ENCODE data around the gene PCLAF. TPM values are rescaled to one million over a fixed set of nuclear protein-coding genes. Genes with fewer than 3 reads are reported as not detected.
"Not testable (repeated sequence)": the region's sequence is repeated elsewhere in the genome, so short reads cannot be mapped to it uniquely, and the experiment has no call there.

Gene PCLAF, protein sequence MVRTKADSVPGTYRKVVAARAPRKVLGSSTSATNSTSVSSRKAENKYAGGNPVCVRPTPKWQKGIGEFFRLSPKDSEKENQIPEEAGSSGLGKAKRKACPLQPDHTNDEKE
- total RNA-seq: not detected

DNA sequence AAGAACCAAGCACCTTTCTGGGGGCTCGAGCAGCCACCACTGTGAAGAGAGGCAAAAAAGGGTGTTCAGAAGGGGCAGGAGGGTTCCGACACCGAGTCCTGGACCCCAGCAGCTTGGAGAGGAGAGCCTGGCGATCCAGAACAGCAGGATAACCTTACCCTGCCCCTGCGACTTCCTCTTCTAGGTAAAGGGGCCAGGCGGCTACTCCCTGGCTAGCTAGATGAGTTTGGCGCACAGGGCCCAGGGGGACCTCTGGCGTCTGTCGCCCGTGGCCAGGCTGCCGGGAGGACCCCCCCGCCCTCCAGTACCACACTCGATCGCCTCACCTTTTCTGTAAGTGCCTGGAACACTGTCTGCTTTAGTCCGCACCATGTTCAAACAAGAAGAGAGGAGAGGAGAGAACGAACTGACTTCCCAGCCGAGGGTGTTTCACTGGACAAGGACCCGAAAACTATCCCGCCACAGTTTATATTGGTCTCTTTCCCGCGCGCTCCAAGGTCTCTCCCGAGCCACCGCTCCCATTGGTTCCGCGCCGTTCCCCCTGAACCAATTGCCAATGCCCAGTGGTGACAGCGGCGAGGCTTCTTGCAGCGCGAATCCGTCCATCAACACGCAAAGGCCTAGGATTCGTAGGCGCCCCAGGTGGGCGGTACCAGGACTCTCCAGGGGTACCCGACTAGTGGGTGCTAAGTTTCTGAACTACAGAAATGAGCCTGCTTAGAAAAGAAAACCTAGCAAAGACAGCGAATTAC lies at the start of gene PCLAF:
TSS of gene PCLAF (minus strand) at position 442 of the 752 bp plus-strand sequence. CDS start at position 372, 70 bp downstream.
- intact Hi-C loops (cut with DNase I): no loop called here
- peak; percentile 100 for ATAC-seq
- DNase-seq (ENCODE audit: low spot score): peak; percentile 95

DNA sequence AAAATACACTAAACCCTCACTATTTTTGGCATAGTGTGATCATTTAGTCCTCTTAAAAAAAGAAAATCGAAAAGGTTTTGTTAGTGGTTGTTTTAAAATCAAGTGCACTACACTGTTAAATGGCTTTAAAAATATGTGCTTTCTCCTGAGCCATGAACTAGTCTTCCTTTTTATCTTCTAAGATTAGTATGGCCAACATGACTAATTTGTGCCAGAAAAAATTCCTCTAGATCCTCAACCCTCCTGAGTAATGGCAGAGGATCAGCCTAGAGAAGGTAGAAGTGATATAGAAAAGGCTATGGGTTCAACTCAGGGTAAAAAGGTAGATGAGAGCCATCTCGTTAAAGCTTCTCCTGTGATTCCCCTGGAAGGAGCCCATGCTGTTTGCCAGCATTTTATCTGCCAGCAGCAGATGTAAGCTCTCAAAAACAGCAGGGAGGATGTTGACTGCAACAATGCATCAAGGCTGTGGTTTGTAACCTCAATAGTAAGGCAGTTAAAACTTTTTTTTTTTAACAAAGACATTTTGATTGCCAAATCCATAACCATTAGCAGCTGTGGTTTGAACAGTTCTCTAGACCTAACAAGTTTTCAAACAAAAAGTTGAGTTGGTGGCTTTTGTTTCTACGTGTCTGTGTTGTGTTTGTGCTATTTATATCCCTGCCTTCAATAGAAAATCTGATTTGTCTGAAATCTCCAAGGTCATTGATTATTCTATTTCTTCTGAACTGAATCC lies 48.9 kb upstream of the PCLAF start:
- ATAC-seq: peak; percentile 71
- DNase-seq (ENCODE audit: low spot score): no peak
- intact Hi-C loops (cut with DNase I): no loop called here

DNA sequence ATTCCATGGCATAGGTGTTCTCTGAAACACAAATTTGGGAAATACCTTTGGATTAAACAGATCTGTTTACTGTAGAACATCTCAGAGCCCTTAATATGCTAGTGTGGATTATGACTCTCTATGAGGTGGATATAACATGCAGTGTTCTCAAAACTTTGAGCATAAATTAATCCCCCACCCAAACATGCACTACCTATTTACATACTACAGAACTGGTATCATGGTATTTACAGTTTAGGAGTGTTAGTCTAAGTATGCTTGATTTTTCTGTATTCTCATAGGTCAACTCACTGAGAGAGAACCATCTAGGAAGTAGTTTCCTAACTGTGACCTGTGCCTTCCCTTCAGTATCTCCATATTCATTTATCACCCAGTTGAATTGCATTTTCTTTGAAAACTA lies 48.2 kb upstream of the PCLAF start:
- no peak for ATAC-seq
- intact Hi-C loops (cut with DNase I): no loop called here
- DNase-seq (ENCODE audit: low spot score): no peak

DNA sequence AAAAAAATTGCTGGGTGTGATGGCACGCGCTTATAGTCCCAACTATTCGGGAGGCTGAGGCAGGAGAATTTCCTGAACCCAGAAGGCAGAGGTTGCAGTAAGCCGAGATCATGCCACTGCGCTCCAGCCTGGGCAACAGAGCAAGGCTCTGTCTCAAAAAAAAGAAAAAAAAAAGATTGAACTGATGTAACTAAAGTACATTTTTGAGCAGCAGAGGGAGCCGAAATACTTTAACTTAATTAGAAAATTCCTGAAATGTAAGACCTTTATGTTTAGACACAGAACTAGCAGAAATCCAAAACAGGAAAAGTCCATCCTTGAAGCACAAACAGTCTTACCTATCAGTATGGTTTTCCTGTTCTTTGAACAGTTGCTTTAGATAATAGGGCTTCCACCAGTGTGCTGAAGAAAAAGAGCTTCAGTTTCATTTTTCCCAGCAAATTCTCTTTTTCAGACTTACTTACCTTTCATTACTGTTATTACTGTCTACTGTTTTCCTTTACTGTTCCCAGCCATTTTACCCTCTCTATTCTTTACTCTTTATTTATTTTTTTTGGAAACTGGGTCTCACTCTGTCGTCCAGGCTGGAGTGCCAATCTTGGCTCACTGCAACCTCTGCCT lies 45.7 kb upstream of the PCLAF start:
- intact Hi-C loops (cut with DNase I): no loop called here
- DNase-seq (ENCODE audit: low spot score) (no peak), ATAC-seq (no peak)

DNA sequence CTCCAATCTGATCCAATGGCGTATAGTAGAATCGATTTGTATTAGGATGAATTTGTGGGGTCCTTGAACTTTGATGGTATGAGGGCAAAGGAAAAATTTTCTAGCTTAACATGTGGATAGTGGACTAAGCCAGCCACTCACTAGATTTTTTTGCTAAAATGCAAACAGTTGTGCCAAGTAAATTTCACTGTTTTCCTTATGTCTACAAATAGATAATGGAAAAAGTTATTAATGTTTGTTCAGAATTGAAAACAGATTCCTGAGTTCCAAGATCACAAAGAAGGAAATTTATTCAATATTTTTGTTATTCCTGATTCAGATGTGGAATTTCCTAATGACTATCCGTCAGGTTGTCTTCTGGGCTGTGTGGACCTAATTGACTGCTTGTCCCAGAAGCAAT lies 44.0 kb upstream of the PCLAF start:
- no peak for DNase-seq (ENCODE audit: low spot score)
- intact Hi-C loops (cut with DNase I): no loop called here
- ATAC-seq: no peak

DNA sequence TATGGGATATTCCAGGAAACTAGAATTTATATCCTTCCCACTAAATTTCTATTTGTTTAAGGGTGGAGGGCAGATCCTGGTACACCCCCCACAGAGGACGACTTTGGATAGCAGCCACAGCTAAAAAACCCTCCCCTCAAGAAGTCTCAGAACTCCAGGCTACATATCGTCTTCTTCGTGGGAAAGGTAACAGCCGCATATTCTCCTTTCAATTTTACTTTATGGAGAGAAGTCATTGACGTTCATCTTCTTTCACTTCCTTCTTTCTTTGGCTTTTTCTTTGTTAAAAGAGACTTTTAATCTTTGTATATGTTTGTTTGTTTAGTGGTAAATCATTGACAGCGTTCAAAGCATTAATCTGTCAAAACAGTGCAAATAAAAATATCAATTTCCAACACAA lies 42.7 kb upstream of the PCLAF start:
- ATAC-seq (no peak), DNase-seq (ENCODE audit: low spot score) (no peak)
- intact Hi-C loops (cut with DNase I): no loop called here

DNA sequence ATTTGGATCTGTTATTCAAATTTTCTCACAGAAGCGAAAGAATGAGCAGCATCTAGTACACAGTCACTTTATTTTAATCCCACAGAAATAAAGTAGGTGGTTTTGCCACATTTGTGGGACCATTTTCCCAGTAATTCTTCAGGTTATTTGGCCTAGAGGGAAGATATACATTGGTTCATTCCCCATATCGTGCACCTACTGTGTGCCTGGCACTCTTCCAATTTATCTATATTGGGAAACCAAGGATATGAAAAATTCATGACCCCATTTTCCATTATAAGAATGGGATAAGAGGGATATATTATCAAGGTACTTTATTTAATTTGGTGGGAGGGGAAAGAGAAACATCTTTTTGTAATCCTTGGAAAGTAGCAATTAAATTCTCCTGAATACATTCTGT lies 41.5 kb upstream of the PCLAF start:
- no peak for DNase-seq (ENCODE audit: low spot score)
- ATAC-seq: no peak
- intact Hi-C loops (cut with DNase I): no loop called here

DNA sequence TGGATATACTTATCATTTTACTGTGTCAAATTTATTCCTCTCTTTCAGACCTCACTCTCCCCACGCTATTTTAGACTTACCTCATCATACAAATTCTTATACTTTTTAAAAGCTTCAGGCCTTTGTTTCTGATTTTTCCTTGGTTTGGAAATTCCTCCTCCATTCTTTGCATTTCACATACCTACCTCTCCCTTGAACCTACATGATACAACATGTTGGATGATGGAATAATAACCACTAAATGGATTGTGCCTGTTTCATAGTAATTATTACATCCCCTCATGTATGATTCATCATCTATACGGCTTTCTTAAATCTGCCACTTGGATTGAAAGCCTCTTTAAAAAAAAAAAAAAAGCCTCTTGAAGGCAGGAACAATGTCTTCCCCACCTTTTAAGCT lies 31.0 kb upstream of the PCLAF start:
- intact Hi-C loops (cut with DNase I): no loop called here
- ATAC-seq: no peak

DNA sequence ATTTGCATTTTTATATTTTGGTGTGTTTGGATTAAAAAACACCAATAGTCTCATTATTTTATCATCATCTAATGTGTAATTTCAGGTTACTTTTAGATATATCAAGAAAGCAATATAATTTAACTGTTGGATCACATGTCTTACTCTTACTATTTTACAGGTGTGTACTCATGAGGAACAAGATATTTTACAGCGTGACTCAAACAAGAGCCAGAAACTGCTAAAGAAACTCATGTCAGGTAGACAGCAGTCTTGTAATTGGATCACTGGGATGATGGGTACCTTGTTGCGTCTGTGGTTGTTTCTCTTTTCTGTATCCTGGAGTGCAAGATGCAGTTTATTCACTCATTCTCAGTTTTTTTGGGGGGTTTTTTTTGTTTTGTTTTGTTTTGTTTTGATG lies 19.3 kb upstream of the PCLAF start:
- intact Hi-C loops (cut with DNase I): no loop called here
- ATAC-seq: no peak
- no peak for DNase-seq (ENCODE audit: low spot score)

More for the DNA sequence above, 31.0 kb upstream of the PCLAF start:
- no peak for DNase-seq (ENCODE audit: low spot score)

DNA sequence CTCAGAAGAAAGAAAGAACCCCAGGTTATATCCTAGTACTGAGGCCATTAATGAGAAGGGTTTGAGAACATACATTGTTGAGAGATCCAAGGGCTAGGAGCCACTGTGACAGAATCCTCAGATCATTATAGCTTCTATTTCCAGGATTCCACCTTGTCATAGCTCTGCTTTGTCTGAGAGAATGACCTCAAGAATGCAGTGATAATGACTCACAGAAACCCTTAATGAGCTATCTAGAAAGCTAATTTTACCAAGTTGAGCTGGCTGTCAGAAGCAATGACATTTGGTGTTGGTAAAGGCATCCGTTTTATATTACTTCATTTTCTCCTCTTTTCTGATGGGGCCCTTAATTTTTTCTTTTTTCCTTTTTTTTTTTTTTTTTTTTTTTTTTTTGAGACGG lies 17.3 kb upstream of the PCLAF start:
- ATAC-seq (no peak), DNase-seq (ENCODE audit: low spot score) (no peak)
- intact Hi-C loops (cut with DNase I): no loop called here

DNA sequence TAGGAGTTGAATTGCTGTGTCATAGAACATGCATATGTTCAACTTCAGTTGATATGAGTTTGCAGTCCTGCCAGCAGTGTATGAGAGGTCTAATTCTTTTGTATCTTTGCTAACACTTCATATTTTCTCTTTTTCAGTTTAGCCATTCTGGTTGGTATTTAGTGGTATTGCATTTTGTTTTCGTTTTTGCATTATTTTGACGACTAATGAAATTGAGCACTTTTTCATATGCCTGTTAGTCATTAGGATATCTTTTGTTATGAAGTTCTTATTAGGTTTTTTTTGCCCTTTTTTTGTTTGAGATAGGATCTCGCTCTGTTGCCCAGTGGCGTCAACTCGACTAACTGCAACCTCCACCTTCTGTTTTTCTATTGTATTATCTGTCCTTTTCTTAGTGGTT lies 15.5 kb upstream of the PCLAF start:
- intact Hi-C loops (cut with DNase I): no loop called here
- DNase-seq (ENCODE audit: low spot score) (no peak), ATAC-seq (no peak)

DNA sequence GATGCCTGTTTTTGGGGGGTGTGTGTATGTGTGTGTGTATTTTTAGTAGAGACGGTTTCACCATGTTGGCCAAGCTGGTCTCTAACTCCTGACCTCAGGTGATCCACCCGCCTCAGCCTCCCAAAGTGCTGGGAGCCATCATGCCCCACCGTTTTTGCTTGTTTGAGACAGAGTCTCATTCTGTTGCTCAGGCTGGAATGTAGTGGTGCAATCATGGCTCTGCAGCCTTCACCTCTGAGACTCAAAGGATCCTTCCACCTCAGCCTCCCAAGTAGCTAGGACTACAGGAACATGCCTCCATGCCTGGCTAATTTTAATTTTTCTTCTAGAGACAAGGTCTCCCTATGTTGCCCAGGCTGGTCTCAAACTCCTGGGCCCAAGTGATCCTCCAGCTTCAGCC lies 11.2 kb upstream of the PCLAF start:
- ATAC-seq; DNase-seq (ENCODE audit: low spot score); intact Hi-C loops (cut with DNase I): not testable (repeated sequence)

DNA sequence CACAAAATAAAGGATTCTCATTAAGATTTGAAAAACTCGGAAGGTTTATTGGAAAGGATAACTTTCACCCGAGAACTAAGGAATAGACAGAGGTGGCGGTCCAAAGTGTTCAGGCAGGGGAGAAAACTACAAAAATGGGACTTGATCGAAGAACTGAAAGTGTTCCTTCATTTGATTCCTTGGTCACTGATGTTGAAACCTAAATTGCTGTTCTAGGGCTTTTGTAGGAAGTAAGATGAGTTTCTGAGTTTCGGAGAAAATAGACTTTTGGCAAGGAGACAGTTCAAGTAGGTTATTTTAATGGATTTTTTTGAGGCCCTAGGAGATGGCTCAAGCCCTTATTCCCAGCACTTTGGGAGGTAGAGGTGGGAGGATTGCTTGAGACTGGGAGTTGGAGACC lies 7.8 kb upstream of the PCLAF start:
- ATAC-seq (no peak), DNase-seq (ENCODE audit: low spot score) (no peak)
- intact Hi-C loops (cut with DNase I): no loop called here

DNA sequence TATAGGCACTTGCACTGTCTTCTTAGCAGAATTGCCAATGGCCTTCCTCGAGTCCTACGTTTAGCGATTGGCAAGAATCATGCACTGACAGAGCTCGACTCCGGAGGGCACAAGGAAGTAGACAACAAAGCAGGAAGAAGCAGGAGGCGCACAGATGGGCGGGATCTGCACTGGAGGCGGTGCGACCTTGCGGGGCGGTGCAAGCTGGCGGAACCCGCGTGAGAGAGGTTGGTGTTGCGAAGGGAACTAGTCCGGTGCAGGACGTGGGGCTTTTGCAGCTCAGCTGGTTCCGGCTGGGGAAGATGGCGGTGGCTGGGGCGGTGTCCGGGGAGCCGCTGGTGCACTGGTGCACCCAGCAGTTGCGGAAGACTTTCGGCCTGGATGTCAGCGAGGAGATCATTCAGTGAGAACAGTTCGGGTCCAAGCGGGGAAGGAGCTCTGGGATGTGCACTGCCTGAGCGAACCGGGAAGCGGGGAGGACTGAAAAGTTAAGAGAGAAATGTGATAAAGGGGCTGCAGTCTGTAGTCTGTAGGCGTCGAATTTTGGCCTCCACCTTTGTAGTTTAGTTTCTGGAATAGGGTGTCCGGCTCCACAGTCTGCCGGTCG lies 6.4 kb upstream of the PCLAF start, which contains the start of gene TRIP4:
TSS of gene TRIP4 (plus strand) at position 275 of the 607 bp plus-strand sequence. CDS start at position 303, 28 bp downstream.
- intact Hi-C loops (cut with DNase I): no loop called here
- peak; percentile 99 for ATAC-seq

DNA sequence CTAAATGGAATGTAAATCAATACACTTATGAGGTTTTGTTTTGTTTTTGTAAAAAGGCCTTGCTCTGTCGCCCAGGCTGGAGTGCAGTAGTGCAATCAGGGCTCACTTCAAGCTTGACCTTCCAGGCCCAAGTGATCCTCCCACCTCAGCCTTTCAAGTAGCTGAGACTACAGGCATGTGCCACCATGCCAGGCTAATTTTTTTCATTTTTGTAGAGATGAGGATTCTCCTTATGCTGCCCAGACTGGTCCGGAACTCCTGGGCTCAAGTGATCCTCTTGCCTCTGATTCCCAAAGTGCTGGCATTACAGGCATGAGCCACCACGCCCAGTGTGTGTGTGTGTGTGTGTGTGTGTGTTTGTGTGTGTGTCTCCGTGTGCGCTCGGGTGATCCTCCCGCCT lies 5.0 kb upstream of the PCLAF start:
- no peak for ATAC-seq
- intact Hi-C loops (cut with DNase I): no loop called here
- no peak for DNase-seq (ENCODE audit: low spot score)

More for the DNA sequence above, 6.4 kb upstream of the PCLAF start, which contains the start of gene TRIP4:
- DNase-seq (ENCODE audit: low spot score): peak; percentile 95

DNA sequence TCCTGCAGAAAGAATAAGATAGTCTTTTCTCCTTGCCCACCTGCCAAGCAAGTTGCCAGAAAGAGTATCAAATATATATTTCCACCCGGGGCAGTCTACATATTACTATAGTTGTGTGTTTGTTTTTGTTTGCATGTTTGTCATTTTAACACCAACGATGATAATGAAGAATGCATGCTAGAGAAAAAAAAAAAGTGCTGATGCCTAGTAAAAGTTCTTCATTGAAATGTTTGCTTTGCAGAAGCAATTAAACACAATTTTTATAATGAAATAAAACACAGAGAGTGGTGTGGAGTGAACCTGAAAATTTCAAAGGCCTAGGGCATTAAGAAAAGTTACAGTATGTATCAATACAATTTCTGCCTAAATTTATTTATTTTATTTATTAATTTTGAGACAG lies 2.5 kb upstream of the PCLAF start:
- no peak for DNase-seq (ENCODE audit: low spot score)
- intact Hi-C loops (cut with DNase I): no loop called here

DNA sequence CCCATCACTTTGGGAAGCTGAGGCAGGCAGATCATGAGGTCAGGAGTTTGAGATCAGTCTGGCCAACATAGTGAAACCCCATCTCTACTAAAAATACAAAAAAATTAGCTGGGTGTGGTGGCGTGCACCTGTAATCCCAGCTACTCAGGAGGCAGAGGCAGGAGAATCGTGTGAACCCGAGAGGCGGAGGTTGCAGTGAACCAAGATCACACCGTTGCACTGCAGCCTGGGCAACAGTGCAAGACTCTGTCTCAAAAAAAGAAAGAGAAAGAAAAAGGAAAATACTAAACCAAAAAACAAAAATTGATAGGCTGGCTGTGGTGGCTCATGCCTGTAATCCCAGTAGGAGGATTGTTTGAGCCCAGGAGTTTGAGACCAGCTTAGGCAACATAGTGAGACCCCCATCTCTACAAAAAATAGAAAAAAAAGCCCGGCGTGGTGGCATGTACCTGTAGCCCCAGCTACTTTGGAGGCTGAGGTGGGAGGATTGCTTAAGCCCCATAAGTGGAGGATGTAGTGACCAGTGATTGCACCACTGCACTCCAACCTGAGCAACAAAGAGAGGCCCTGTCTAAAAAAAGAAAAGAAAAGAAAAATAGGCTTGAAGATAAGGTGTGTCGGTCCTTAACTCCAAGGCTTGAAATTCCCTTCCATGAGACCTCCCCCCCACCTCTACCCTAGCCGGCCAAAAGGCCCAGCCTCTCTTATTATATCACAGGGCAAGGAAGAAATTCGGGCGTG lies 941 bp downstream of the PCLAF start:
- DNase-seq (ENCODE audit: low spot score); intact Hi-C loops (cut with DNase I): not testable (repeated sequence)

More for the DNA sequence above, 2.5 kb upstream of the PCLAF start:
- ATAC-seq: no peak

DNA sequence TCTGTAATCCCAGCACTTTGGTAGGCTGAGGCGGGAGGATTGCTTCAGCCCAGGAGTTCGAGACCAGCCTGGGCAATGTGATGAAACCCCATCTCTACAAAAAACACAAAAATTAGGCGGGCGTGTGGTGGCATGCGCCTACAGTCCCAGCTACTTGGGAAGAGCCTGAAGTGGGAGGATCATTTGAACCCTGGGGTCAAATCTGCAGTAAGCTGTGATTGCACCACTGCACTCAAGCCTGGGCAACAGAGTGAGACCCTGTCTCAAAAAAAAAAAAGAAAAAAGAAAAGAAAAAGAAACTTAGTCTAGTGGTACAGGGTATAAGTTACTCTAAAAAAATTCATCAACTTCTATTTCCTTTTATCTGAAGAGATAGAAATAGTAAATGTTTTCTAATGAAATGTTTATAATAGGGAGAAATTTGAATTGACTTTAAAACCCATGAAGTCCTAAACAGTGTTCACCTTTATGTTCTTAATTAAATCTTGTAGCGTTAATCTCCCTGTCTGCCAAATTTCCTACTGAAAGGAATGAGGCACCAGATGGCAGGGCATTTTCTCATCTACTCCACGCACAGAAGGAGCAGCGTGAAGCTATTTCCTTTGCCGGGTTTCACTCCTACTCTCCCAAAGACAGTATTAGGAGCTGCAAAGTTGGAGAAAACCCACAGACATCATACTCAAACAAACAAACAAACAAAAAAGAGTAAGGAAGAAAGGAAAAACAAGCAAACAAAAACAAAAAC lies 1.9 kb downstream of the PCLAF start:
- no peak for ATAC-seq
- DNase-seq (ENCODE audit: low spot score): no peak
- intact Hi-C loops (cut with DNase I): no loop called here

More for the DNA sequence above, 941 bp downstream of the PCLAF start:
- ATAC-seq: not testable (repeated sequence)

Measured in sciatic nerve (tissue), 2 donors.